Measurements from ENCODE around the gene PHF13.

Gene PHF13

DNA sequence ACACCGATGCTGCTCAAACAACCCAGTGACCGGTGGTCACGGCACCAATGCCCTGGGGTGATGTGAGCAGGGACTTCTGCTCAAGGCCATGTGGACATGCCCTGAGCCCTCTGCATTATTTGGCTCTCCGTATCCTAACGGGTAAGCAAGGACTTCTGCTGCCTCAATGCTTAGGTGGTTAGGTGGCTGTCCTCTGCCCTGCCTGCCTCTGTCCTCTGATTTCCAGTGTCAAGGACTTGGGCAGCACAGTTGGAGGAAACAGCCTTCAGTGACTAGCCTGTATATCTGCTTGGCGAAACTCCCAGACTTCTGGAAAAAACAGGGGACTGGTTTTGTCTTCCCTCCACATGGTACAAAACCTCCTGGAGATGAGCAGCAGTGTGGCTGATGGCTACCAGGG is 53.6 kb downstream of the PHF13 start:
- DNase-seq = no peak

DNA sequence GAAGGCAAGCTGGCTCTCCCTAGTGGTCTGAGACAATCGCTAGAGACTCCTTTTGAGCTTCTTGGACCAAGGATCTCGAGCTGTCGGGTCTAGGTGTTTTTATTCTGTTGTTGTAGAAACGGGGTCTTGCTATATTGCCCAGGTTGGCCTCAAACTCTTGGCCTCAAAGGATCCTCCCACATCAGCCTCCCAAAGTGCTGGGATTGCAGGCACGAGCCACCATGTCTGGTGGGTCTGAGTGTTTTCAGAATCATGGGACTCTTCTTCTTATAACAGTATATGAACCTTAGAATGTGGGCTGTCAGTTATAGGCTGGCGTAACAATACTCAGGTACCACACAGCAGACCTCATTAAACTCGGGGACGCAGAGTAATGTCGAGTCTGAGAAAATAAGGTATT is 55.0 kb downstream of the PHF13 start:
- DNase-seq = no peak

DNA sequence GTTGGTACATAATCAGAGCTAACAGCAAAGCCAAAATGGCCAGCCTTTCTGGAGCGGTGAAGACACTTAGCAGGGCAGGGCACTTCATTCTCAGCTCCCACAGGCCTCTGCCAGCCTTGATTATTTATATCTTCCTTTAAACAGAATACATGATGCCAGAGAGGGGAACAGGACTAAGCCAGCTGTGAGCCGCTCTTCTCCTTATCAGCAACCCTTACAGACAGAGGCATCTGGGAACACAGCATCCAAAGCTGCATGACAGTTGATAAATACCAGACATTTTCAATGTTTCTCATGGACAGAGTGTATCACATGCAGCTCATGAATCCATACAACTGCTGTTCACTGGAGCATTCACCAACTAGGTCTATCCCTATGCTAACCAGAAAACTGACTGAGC is 59.0 kb downstream of the PHF13 start:
- DNase-seq = no peak
